SU-DHL-6 (cell line): ENCODE data around the gene SPO11.

Source experiments
- EZH2phosphoT487 ChIP-seq: fragments of 200-600 bp; sonication (generic), shearing (Covaris generic); conservative IDR thresholded peaks from 2 replicates; pipeline ENCODE4 v1.6.1; 2018; ENCODE audit warnings: mild to moderate bottlenecking, antibody characterized with exemption, low read length, moderate library complexity, mixed read lengths
- TF ChIP-seq, protein P1 (sequence below): fragments of 200-600 bp; sonication (generic); IDR thresholded peaks from one replicate; pipeline ENCODE4 v1.5.1; 2017; ENCODE audit warnings: antibody characterized with exemption, mild to moderate bottlenecking, low read length, moderate library complexity; ENCODE audit not compliant: insufficient read depth, poor library complexity, severe bottlenecking

DNA sequence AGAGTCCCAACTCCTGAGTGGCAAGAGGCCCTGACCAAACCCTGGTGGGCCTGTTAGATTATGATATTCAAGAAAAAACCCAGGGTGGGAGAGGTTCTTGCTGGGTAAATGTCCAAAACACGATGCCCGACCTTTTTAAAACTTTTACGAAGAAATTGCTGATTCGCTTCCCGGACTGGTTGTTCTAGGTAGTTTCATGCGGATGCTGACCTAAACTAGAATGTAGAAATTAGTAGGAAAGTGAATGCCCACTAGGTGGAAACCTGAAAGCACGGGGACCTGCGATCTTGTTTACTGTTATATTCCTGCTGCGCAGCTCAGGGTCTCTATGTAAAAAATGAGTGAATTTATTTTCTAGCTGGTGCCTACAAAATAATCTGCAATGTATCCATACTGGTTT is 23.7 kb downstream of the SPO11 start:
- TF ChIP-seq, protein P1, sequence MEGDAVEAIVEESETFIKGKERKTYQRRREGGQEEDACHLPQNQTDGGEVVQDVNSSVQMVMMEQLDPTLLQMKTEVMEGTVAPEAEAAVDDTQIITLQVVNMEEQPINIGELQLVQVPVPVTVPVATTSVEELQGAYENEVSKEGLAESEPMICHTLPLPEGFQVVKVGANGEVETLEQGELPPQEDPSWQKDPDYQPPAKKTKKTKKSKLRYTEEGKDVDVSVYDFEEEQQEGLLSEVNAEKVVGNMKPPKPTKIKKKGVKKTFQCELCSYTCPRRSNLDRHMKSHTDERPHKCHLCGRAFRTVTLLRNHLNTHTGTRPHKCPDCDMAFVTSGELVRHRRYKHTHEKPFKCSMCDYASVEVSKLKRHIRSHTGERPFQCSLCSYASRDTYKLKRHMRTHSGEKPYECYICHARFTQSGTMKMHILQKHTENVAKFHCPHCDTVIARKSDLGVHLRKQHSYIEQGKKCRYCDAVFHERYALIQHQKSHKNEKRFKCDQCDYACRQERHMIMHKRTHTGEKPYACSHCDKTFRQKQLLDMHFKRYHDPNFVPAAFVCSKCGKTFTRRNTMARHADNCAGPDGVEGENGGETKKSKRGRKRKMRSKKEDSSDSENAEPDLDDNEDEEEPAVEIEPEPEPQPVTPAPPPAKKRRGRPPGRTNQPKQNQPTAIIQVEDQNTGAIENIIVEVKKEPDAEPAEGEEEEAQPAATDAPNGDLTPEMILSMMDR = no peak
- TF ChIP-seq EZH2phosphoT487 = no peak
